ENCODE measurements around the gene DMD.

DMD gene

DNA sequence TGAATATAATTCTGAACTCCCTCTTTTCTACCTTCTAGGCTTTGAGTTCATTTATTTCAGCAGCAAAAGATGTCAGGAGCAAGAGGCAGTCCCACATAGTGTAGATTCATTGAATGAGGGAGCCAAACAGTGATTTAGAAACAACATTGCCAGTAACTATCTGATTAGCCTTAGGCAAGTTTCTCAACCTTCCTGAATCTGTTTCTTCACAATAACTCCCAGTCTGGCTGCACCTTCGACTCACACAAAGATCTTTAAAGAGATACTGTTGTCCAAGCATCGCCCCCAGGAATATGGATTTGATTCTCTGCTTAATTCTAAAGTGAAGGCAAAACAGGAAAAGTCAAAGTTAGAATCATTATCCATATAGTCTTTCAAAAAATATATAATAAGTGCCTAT, 1026.2 kb downstream of the DMD start:
- DNase-seq = no peak

DNA sequence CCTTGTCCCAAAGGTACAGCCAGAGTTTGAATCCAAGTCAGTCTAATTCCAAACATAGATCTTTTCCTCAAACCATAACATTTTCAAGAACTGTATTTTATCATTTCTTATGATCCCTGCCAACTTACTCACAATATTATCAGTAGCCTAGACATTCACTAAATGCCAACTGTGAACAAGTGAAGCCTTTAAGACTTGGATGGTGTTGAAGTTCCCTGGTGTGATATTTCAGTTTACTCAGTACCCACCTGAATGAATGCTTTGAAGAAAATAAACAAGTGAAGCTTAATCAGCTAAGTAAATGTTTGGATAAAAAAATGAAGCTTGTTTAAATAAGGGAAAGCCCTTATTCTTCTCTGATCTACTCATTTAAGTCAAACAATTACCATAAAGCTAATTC, 1028.3 kb downstream of the DMD start:
- no peak for DNase-seq

DNA sequence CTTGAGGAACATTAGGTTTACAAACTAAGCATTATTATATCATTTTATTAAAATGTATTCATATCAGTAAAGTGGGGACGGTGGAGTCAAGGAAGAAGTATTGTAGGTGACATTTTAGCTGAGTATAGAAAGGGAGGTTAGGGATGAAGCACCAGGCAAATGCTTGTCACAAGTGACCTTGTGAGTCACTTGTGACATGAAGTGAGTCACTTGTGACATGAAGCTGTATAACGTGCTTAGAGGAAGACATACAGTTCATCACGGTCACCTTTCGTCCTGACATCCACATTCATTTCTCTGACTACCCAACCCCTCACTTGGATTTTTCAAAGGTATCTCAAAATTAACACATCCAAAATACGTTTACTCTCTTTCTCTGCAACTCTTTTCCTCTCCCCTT, 1034.8 kb downstream of the DMD start:
- DNase-seq = no peak

DNA sequence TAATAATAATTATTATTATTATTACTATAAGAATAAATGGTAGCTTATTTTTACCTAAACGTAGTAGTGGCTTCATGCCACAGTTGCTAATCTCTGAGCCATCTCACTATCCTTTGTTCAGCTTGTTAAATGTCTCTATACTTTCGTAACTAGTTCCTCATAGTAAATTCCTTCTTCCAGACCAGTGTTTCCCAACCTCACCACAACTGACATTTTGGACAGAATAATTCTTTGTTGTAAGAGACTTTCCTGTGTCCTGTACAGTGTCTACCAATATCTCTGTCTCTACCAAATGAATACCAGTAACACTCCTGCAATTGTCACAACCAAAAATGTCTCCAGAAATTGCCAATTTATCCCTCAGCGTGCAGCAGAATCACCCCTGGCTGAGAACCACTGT, 1040.9 kb downstream of the DMD start:
- DNase-seq = no peak

DNA sequence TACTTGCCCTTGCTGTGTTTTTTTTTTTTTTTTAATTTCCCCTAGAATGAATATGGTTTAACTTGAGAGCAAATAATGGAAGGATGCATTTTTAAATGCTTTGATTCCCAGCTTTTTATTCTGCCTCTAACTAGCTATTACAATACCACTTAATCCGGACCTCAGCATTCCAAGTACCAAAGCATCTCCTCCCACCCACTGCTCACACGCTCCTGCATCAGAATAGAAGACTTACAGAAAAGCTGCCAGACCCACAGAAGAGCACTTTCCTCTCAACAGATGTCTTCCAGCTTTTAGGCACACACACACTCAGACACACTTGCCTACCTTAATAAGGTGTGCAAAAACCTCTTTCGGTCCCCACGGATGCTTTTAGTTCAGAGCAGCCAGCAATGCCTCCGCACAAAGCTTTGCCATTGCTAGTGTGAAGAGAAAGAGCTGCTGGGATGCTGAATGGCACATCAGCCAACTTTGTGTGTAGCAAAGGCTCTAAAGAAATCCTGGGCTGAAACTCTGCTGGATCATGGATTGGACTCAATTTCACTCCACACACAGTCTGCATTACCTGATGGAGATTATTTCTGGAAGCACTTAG, 1056.2 kb downstream of the DMD start:
- DNase-seq = no peak

DNA sequence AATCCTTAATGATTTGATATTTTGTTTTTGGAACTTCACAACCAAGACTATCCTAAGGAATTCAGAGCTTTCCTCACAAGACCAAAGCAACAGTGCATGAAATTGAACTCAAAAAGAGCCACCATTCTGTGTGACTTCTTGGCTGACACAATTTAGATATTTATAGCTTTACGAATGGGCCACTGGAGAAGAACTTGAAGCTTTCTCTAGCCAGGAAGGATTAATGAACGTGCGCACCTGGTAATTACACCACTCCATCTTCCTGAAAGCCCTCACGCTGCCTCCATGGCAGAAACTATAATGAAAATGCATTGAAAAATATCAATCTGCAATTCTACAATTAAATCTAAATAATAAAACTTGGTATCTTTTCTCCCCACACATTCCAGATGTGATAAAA, 1057.8 kb downstream of the DMD start:
- DNase-seq = no peak

DNA sequence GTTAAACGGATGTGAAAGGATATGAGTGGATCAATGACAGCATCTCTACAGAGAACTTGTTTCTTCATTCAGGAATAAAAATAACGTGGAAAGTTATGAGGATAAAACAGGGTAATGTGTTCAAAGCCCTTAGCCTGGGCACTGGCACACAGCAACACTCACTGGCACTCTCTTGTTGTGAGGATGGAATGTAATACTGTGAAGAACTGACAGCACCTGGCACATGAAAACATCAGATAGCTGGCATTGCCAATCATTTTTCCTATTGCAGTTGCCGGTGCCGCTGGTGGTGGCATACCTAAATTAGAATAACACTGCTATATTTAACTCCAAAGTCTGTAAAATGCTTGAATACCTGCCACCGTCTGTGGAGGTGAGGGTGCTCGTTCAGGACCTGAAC, 1061.2 kb downstream of the DMD start:
- DNase-seq = no peak

DNA sequence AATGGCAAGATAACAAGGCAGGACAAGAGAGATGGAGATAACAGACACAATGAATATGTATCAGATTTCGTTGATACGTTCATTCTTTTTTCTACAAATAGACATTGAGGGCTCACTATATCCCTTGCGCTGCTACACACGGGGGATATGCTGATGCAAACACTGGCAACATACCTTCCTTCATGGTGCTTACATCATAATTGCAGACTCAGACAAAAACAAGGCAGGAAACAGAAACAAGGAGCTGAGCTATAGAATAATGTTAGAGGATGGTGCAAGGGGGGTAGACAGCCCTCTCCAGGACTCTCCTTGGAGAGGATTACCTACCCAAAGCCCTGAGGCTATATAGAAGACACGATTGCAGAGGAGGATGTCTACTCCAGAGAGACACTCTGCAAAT, 1069.5 kb downstream of the DMD start:
- DNase-seq = no peak

DNA sequence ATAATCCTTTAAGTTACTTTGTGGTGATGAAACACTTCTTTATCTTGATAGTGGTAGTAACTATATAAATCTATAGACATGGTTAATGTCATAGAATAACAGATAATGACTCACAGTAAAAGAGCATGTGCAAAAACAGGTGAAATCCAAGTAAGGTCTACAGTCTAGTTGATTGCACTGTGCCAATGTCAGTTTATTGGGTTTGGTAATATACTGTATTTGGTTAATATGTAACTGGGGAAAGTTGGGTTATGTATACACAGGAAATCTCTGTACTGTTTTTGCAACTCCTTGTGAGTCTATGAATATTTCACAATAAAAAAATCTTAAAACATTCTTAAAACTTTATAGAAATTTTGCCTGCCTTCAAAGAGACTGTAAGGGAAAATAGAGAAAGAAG, 1071.9 kb downstream of the DMD start:
- DNase-seq = no peak

DNA sequence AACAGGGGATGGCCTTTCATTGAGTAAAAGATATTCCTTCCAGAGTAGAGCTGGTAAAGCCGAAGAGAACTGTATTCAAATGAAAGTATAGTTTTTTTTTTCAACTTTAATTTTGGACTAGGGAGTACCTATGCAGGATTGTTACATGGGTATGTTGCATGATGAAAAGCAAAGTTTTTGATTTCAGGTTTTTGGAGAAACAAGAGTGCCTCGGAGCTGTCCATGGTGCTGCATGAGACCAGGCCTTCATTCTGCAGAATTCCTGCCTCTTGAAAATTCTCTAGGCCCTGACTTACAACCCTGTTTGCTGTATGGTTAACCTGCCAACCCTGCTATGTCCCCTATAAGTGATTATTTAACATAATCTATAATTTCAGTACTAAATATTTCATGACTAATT, 1073.8 kb downstream of the DMD start:
- no peak for DNase-seq

DNA sequence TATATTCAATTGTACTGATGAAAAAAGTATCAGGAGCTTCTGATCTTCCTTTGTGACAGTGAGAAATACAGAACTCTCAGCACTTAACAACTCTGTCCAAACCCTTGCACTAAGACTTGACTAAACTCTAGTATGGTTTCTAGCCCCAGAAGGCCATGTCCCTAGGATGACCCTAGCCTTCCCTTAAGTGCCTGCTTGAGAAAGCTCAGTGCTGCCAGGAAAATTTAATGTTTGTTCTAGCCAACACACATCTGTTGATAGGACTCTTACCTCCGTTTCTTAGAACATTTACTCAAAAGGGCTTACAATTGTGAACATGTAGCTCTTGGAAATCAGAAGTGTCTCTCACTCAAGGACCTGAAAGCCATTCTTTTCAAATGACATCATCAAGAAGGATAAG, 1084.4 kb downstream of the DMD start:
- DNase-seq = no peak

DNA sequence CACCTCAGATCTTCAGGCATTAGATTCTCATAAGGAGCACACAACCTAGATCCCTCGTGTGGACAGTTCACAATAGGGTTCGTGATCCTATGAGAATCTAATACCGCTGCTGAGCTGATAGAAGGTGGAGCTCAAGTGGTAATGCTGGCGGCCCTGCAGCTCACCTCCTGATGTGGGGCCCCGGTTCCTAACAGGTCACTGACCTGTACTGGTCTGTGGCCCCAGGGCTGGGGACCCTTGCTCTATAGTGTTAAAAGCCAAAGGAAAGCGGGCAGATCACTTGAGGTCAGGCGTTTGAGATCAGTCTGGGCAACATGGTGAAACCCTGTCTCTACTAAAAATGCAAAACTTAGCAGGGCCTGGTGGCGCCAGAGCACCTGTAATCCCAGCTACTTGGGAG, 1092.5 kb downstream of the DMD start:
- DNase-seq = no peak

DNA sequence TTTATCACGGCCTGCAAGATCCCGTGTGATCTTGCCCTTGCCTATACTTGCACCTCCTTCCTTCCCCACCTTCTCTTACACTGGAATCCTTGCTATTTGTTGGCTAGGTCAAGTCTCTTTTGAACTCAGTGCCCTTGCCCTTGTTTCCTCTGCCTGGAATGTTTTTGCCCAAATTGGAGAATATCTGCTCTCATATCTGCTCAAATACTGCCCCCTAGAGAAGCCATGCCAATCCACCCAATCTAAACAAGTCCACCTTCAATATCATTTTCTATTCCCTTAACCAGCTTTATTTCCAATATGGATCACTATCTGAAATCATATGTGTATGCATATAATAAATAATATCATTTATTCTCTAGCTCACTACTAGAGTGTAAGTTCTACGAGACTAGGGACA, 1095.3 kb downstream of the DMD start:
- no peak for DNase-seq

DNA sequence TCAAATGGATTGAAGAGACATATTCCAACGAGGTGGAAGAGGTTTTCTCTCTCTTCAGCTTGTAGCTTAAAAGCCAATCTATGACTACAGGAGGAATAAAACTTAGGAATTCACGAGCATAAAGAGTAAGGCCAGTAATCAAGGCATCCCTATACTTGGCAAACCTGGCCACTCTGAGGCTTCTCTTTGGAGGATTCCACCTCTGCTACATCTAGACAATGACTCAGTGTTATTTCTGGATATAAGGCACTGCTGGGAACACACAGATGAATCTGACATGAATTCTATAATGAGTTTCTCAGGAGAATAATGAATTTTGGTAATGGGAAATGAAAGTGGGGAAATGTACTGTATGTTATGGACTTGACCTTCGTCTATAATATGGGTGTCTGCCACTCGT, 1123.7 kb downstream of the DMD start:
- no peak for DNase-seq

DNA sequence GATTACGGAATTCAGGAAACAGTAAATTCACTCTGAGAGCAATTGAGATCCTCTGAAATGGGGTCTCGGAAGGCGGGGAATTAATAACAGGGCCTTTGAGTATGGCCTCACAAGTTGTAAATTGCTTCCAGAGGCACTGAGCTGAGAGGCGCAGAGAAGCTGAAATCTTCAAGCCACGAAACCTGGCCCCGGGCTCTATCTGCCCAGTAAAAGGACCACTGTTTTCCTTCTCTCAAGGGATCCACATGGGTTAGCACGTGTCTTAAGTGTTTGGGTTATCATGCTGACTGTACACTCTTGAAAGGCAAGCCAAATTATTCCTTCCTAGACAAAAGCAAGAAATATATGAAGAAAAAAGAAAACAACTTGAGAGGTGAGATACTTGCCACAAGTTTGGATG, 1126.6 kb downstream of the DMD start:
- no peak for DNase-seq

DNA sequence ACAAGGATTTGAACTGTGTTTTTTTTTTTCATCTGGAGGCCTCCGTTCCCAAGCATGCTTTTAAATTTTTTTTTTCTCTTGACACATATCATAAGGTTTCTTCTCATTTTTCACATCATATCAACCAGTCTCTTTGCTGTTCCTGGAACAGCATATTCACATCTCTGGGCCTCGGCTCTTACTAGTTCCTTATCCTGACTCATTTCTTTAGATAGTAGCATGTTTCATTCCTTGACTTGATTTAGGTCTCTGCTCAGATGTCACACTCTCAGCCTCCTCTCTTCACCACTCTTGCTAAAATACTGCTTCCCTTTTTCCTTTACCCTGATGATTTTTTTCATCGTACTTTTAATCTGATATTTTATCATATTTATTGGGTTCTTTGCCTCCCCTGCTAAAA, 1163.1 kb downstream of the DMD start:
- DNase-seq = no peak

DNA sequence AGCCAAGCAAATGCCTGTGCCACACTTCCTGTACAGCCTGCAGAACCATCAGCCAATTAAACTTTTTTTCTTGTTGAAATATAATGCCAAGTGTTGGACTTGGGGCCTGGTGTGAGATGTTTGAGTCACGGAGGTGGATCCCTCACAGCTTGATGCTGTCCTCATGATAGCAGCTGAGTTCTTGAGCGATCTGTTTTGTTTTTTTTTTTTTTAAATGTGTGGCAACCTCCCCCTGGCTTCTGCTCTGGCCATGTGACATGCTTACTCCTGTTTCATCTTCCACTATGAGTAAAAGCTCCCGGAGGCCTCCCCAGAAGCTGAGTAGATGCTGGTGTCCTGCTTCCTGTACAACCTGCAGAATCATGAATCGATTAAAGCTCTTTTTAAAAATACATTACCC, 1166.2 kb downstream of the DMD start:
- DNase-seq = no peak

DNA sequence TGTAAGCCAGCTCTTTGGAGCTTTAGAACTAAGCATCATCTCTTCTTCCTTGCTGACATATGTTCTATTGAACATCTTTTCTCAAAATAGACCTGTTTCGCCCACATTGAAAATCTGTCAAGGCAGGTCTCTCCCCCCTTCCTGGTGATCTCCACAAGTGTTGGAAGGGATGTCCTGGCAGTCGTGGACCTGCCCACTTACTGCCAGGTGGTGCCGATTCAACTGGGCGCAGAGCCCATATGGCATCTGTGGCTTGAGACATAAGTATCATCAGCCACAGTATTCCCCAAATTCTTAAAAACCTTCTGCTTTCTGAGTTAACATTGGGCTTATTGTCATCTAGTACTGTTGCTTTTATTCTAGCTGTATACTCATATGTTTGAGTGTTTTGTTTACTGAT, 1170.2 kb downstream of the DMD start:
- DNase-seq = no peak

DNA sequence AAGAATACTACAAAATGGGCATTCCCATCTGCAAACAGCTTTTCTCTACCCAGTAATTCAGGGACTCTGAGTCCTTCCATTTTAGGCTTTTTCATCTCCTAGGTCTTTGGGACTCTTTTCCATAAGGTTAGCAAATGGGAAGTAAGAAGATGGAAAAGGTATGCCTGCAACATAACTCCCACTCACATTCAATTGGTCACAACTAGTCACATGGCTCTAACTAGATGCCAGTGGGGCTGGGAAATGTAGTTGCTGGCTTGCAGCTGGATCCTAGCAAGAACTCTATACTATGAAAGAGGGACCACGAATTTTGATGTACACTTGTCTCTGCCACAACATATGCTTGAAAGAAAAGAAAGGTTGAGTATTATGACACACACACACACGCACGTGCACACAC, 1184.6 kb downstream of the DMD start:
- no peak for DNase-seq

DNA sequence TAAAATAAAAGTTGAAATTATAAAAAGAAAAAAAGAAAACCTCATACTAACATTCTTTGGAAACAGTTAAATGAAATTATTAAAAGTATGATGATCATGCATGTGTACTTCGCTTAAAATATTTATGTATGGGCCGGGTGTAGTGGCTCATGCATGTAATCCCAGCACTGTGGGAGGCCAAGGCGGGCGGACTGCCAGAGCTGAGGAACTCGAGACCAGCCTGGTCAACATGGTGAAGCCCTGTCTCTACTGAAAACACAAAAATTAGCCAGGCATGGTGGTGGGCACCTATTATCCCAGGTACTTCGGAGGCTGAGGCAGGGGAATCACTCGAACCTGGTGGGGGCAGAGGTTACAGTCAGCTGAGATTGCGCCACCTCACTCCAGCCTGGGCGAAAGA, 1187.3 kb downstream of the DMD start:
- DNase-seq = no peak

DNA sequence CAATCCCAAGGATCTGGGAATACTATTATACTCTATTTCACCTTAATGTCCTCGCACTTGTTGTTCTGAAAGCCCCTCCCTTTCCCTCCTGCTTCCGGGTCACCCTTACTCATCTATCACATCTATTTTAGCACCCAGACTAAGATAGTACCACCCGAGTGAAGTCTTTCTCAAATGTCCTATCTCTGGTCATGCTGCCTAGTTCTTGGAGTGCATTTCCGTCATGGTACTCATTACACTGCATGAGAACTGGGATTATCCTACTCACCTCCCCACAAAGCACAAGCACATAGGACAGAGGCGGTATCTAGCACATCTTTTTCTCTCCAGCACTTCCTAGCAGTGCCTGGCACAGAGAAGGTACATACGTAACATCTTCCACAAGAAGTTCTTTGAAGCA, 1195.2 kb downstream of the DMD start:
- DNase-seq = no peak

DNA sequence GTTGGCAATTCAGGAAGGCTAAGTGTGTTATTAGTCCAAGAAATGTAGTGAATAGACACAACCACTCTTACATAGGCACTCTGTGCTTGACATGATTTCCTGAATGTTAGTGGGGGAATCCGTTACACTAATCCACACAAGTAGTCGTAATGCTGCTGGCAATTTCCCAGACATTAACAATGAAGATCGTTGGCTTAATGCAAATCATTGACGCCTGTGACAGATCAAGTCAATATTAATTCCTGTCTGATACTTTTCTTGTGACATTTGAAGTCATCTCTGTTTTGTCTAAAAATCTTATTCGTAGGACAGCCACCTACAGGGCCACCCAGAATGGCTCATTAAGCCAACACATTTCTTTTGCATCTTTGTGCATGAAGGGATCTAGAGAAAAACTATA, 1200.4 kb downstream of the DMD start:
- no peak for DNase-seq

DNA sequence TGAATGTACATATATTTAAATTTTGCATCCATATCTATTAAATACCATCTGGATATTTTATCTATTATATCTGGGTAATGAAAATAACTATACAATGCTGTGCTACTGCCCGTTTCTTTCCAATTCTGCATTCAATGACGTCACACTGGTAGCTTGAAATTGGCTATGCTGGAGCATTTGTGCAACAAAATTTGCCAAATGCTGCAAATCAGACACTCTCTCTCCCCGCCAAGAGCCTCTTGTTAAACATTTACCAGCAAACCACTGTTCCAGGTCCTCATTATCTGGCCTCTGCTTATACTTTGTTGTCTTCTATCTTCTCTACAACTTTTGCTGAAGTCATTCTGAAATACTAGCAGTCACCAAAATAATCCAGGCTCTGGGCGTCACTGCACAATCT, 1201.1 kb downstream of the DMD start:
- no peak for DNase-seq

DNA sequence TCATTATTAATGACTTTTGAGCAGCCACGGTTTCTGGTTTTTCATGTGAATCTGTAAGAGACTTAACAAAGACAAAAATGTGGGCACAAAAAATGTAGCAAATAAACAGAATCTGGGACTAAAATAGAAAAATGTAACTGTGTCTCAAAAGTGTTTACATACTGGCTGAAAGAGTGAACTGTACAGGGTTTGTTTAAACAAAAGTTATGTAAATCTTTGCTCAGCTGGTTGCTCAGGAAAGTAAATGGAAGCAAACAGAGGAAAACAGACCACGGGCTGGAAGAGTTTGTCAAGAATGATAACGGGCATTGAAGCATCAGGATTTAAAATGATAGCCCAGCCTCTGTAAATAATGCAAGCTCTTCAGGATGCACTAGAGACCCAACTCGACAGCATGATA, 1217.7 kb downstream of the DMD start:
- no peak for DNase-seq

DNA sequence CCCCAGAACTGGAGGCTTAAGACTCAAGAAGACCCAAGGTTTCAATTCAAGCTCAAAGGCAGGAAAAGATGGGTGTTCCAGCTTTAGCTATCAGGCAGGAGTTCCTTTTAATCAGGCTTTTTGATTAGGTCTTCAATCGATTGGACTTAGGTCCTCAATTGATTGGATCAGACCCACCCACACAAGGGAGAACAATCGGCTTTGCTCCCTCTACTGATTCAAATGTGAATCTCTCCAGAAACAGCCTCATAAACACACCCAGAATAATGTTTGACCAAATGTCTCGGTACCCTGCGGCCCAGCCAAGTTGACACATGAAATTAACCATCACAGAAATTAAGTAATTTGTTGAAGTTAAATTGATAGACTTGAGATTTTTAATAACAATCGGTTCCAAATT, 1222.4 kb downstream of the DMD start:
- DNase-seq = no peak

DNA sequence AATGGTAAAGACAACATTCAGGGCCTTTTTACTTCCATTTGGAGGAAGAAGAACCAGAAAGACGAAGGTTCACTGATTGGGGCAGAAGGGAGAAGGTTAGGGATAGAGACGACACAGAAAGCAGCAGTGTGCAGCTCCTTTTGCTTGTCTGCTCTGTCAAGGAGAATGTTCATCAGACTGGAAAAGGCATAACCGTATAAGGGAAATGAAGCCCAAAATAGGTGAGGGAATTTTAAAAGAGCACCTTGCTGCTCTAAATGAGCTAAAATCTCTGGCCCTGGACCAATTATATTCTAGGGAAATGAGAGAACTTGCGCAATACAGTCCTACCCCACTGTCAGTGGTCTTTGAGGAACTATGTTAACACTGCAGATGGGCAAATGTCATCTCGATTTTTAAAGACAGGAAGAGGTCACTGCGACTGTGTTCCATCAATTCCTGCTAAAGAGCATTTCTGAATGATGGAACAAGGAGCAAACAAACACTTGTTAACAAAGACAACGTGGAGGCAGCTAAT, 1229.7 kb downstream of the DMD start:
- no peak for DNase-seq

Measured in SW 1271 (cell line).